ENCODE measurements around the gene KIF3A.

DNA sequence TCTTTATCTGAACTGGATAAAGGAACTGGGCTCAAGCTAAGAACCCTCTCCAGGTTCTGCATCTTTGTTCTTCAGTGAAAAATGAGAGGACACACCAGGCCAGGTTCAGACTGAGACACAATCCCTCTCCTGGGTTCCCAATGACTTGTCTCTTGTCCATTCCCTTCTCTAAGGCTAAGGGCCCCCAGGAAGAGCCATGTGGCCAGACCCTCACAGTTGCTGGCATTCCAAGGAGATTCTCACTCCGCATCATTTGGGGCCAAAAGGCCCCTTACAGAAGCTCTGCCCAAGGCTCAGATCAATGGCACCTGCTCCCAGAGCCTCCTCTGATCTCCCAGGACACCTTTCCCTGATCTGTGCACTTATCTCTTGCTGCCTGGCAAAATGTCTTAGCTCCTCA lies 58.6 kb downstream of the KIF3A start:
- TF ChIP-seq POLR2A (IDR thresholded peaks at IDR 0.05), result no peak
- TF ChIP-seq, protein P1, sequence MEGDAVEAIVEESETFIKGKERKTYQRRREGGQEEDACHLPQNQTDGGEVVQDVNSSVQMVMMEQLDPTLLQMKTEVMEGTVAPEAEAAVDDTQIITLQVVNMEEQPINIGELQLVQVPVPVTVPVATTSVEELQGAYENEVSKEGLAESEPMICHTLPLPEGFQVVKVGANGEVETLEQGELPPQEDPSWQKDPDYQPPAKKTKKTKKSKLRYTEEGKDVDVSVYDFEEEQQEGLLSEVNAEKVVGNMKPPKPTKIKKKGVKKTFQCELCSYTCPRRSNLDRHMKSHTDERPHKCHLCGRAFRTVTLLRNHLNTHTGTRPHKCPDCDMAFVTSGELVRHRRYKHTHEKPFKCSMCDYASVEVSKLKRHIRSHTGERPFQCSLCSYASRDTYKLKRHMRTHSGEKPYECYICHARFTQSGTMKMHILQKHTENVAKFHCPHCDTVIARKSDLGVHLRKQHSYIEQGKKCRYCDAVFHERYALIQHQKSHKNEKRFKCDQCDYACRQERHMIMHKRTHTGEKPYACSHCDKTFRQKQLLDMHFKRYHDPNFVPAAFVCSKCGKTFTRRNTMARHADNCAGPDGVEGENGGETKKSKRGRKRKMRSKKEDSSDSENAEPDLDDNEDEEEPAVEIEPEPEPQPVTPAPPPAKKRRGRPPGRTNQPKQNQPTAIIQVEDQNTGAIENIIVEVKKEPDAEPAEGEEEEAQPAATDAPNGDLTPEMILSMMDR (IDR thresholded peaks at IDR 0.05), result no peak
